Fibroblast of mammary gland (primary cell): ENCODE results near the gene COBLL1.

Source experiments
- DNase-seq: peaks from one replicate; pipeline ENCODE4 v3.0.0-alpha.2; 2010; ENCODE audit warnings: low read depth
- H3K4me3 ChIP-seq: 2 replicates; pipeline ENCODE4 v1.5.1; 2011; ENCODE audit warnings: low read depth, mild to moderate bottlenecking, low read length, moderate library complexity; ENCODE audit not compliant: control insufficient read depth
- TF ChIP-seq, protein P1 (sequence below): conservative IDR thresholded peaks from 2 replicates; pipeline ENCODE4 v1.5.1; 2011; ENCODE audit warnings: low read depth, low read length, inconsistent platforms; ENCODE audit not compliant: control insufficient read depth, insufficient read depth

COBLL1 gene

GRCh38 chr2:164811819-164812218, 29.8 kb downstream of the COBLL1 start:
- TF ChIP-seq, protein P1, sequence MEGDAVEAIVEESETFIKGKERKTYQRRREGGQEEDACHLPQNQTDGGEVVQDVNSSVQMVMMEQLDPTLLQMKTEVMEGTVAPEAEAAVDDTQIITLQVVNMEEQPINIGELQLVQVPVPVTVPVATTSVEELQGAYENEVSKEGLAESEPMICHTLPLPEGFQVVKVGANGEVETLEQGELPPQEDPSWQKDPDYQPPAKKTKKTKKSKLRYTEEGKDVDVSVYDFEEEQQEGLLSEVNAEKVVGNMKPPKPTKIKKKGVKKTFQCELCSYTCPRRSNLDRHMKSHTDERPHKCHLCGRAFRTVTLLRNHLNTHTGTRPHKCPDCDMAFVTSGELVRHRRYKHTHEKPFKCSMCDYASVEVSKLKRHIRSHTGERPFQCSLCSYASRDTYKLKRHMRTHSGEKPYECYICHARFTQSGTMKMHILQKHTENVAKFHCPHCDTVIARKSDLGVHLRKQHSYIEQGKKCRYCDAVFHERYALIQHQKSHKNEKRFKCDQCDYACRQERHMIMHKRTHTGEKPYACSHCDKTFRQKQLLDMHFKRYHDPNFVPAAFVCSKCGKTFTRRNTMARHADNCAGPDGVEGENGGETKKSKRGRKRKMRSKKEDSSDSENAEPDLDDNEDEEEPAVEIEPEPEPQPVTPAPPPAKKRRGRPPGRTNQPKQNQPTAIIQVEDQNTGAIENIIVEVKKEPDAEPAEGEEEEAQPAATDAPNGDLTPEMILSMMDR = no peak
- DNase-seq = no peak
- no peak overlapping the region for H3K4me3 ChIP-seq

GRCh38 chr2:164810843-164811242, 30.8 kb downstream of the COBLL1 start:
- TF ChIP-seq, protein P1 = no peak
- DNase-seq = peak; percentile 19
- no peak overlapping the region for H3K4me3 ChIP-seq

DNA sequence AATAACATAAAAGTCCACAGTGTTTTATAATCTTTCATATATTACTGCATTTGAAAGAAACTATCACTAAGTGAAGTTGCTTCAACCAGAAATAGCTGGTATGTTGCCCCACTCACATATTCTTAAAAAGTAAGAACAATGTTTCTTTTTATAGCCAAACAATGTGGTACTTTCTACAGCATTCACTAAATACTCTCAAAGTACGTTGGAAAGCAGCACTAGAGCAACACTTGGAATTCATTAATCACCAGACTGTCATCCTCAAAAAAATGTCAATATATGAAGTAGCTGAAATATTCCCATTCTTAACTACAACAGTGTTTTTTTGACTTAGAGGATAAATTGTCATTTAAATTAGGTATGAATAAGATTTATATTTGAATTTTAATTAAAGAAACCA, 32.8 kb downstream of the COBLL1 start:
- no peak overlapping the region for H3K4me3 ChIP-seq
- no peak for DNase-seq

GRCh38 chr2:164803776-164804466, 37.7 kb downstream of the COBLL1 start:
- peak; percentile 23 for DNase-seq
- no peak overlapping the region for H3K4me3 ChIP-seq

More for the DNA sequence above, 32.8 kb downstream of the COBLL1 start:
- TF ChIP-seq, protein P1 = no peak

GRCh38 chr2:164802095-164802707, 39.4 kb downstream of the COBLL1 start:
- DNase-seq = no peak
- TF ChIP-seq, protein P1 = no peak
- no peak overlapping the region for H3K4me3 ChIP-seq

More at GRCh38 chr2:164803776-164804466, 37.7 kb downstream of the COBLL1 start:
- TF ChIP-seq, protein P1 = no peak

- TF ChIP-seq, protein P1 = no peak
- no peak overlapping the region for H3K4me3 ChIP-seq
- DNase-seq = no peak
Measured at GRCh38 chr2:164800572-164800971, 41.1 kb downstream of the COBLL1 start.
